RWPE2 (cell line): ENCODE results near the gene GPR146.

Experiments
- ATAC-seq: fragments of 200-7000 bp; cut with Tn5 transposase; 3 replicates; pipeline ENCODE4 v1.9.1; 2021; ENCODE audit warnings: low read depth
- DNase-seq: peaks from one replicate; pipeline ENCODE4 v3.0.0-alpha.2; 2020; ENCODE audit warnings: low spot score
- H3K27ac ChIP-seq: fragments of 450-650 bp; 2 replicates; pipeline ENCODE4 v1.5.1; 2017; ENCODE audit warnings: mild to moderate bottlenecking; ENCODE audit not compliant: poor library complexity, severe bottlenecking
- H3K27me3 ChIP-seq: fragments of 250-450 bp; sonication (Bioruptor Pico); 2 replicates; pipeline ENCODE4 v1.5.1; 2021; ENCODE audit warnings: mild to moderate bottlenecking, moderate library complexity; ENCODE audit not compliant: insufficient read depth, poor library complexity, severe bottlenecking
- H3K36me3 ChIP-seq: fragments of 250-450 bp; sonication (Bioruptor Pico); 2 replicates; pipeline ENCODE4 v1.5.1; 2020; ENCODE audit warnings: low read depth, mild to moderate bottlenecking, moderate library complexity
- H3K4me1 ChIP-seq: fragments of 250-450 bp; sonication (Bioruptor Pico); 2 replicates; pipeline ENCODE4 v1.5.1; 2021; ENCODE audit warnings: mild to moderate bottlenecking, moderate library complexity; ENCODE audit not compliant: insufficient read depth, poor library complexity, severe bottlenecking
- H3K4me3 ChIP-seq: fragments of 250-450 bp; sonication (Bioruptor Pico); 2 replicates; pipeline ENCODE4 v1.5.1; 2021; ENCODE audit warnings: mild to moderate bottlenecking, moderate library complexity; ENCODE audit not compliant: severe bottlenecking
- H3K9me3 ChIP-seq: fragments of 250-450 bp; sonication (Bioruptor Pico); 2 replicates; pipeline ENCODE4 v1.5.1; 2021; ENCODE audit warnings: mild to moderate bottlenecking, moderate library complexity; ENCODE audit not compliant: severe bottlenecking
- CTCF ChIP-seq: fragments of 450-650 bp; IDR thresholded peaks from one replicate; pipeline ENCODE4 v1.5.1; 2017; ENCODE audit warnings: mild to moderate bottlenecking, moderate library complexity; ENCODE audit not compliant: poor library complexity, severe bottlenecking

Gene GPR146

GRCh38 chr7:1009747-1010146 lies 34.6 kb upstream of the GPR146 start:
- Histone ChIP-seq H3K27me3 (no peaks in the 10 kb centered on the region), H3K36me3 (peaks cover 13% of the 10 kb centered on the region; the same call in 1 of the 2 replicates), H3K4me3 (no peak overlapping the region), H3K4me1 (no peaks in the 10 kb centered on the region), H3K9me3 (no peaks in the 10 kb centered on the region), H3K27ac (no peak overlapping the region)
- TF ChIP-seq CTCF, result no peak
- DNase-seq (no peak), ATAC-seq (no peak)

GRCh38 chr7:1010226-1010625 lies 34.1 kb upstream of the GPR146 start:
- Histone ChIP-seq H3K9me3 (no peaks in the 10 kb centered on the region), H3K27me3 (no peaks in the 10 kb centered on the region), H3K36me3 (peaks cover 13% of the 10 kb centered on the region; the same call in 1 of the 2 replicates), H3K4me3 (no peak overlapping the region), H3K27ac (no peak overlapping the region), H3K4me1 (no peaks in the 10 kb centered on the region)
- TF ChIP-seq CTCF, result no peak
- DNase-seq (no peak), ATAC-seq (no peak)

GRCh38 chr7:1011297-1012003 lies 32.9 kb upstream of the GPR146 start:
- TF ChIP-seq CTCF, result no peak
- DNase-seq, result no peak
- Histone ChIP-seq H3K4me3 (no peak overlapping the region), H3K36me3 (peaks cover 13% of the 10 kb centered on the region; the same call in 1 of the 2 replicates), H3K27ac (no peak overlapping the region), H3K4me1 (no peaks in the 10 kb centered on the region), H3K27me3 (no peaks in the 10 kb centered on the region), H3K9me3 (no peaks in the 10 kb centered on the region)
- ATAC-seq, result no peak

- ATAC-seq (no peak), DNase-seq (no peak)
- Histone ChIP-seq H3K9me3 (no peaks in the 10 kb centered on the region), H3K4me1 (no peaks in the 10 kb centered on the region), H3K27ac (no peak overlapping the region), H3K27me3 (no peaks in the 10 kb centered on the region), H3K36me3 (peaks cover 13% of the 10 kb centered on the region; the same call in 1 of the 2 replicates), H3K4me3 (no peak overlapping the region)
- TF ChIP-seq CTCF, result no peak
Measured at GRCh38 chr7:1012004-1012715, 32.2 kb upstream of the GPR146 start.

GRCh38 chr7:1012716-1013095 lies 31.6 kb upstream of the GPR146 start:
- no peak for TF ChIP-seq CTCF
- ATAC-seq (no peak), DNase-seq (no peak)
- Histone ChIP-seq H3K27me3 (no peaks in the 10 kb centered on the region), H3K4me3 (no peak overlapping the region), H3K4me1 (no peaks in the 10 kb centered on the region), H3K9me3 (no peaks in the 10 kb centered on the region), H3K27ac (no peak overlapping the region), H3K36me3 (peaks cover 13% of the 10 kb centered on the region; the same call in 1 of the 2 replicates)
